RWPE1 (cell line): ENCODE data around the gene ASMTL.
A peak's percentile ranks its signal among the peaks of the same experiment; 100 is the strongest.

Experiments
- CTCF ChIA-PET: fragments of 350-600 bp; sonication (Branson Sonifier 250); formaldehyde crosslinking; extraction: SDS; loops from one replicate; lab custom pipeline; 2021; lab: Yijun Ruan, JAX
- POLR2A ChIA-PET: fragments of 400-600 bp; formaldehyde crosslinking; extraction: SDS; loops from one replicate; lab custom pipeline; 2020; ENCODE audit warnings: antibody characterized with exemption; ENCODE audit not compliant: low non-redundant PET; lab: Yijun Ruan, JAX
- DNase-seq: peaks from one replicate; pipeline ENCODE4 v3.0.0; 2012; ENCODE audit warnings: low spot score
- H3K27ac ChIP-seq: fragments of 450-650 bp; 2 replicates; pipeline ENCODE4 v1.5.1; 2017
- CTCF ChIP-seq: fragments of 450-650 bp; conservative IDR thresholded peaks from 2 replicates; pipeline ENCODE4 v1.5.1; 2017; ENCODE audit warnings: low read depth, mild to moderate bottlenecking

The ASMTL gene

GRCh38 chrX:1388651-1389050 lies 64.1 kb downstream of the ASMTL start:
- ChIA-PET POLR2A (no interaction called here), CTCF (no interaction called here)
- DNase-seq = no peak
- H3K27ac ChIP-seq = no peak overlapping the region; the same call in 1 of the 2 replicates
- no peak for TF ChIP-seq CTCF

GRCh38 chrX:1387141-1387776 lies 65.5 kb downstream of the ASMTL start:
- no peak for TF ChIP-seq CTCF
- ChIA-PET CTCF (no interaction called here), POLR2A (no interaction called here)
- H3K27ac ChIP-seq = 0 out of 2 replicates have a peak overlapping the region, but pooled peaks have one; percentile 11
- DNase-seq = no peak

- H3K27ac ChIP-seq = peak overlapping the region; percentile 67; the same call in 1 of the 2 replicates
- no peak for DNase-seq
- no peak for TF ChIP-seq CTCF
- ChIA-PET CTCF (no interaction called here), POLR2A (no interaction called here)
Measured at GRCh38 chrX:1386338-1387127, 66.2 kb downstream of the ASMTL start.

- peak overlapping the region; percentile 67 for H3K27ac ChIP-seq
Measured at GRCh38 chrX:1385253-1386223, 67.2 kb downstream of the ASMTL start.

GRCh38 chrX:1384658-1385252 lies 68.0 kb downstream of the ASMTL start:
- DNase-seq = no peak
- CTCF ChIA-PET = no interaction called here
- H3K27ac ChIP-seq = peak overlapping the region; percentile 67
- no peak for TF ChIP-seq CTCF
- POLR2A ChIA-PET = no interaction called here

More at GRCh38 chrX:1385253-1386223, 67.2 kb downstream of the ASMTL start:
- POLR2A ChIA-PET = no interaction called here
- CTCF ChIA-PET = no interaction called here
- DNase-seq = no peak
- no peak for TF ChIP-seq CTCF
